WTC11 (cell line): ENCODE results near the gene ZNF107. TPM values are rescaled to one million over a fixed set of nuclear protein-coding genes. Genes with fewer than 3 reads are reported as not detected.

Source experiments
- ATAC-seq: fragments of 200-7000 bp; cut with Tn5 transposase; 2 replicates; pipeline ENCODE4 v1.10.0; 2021; ENCODE audit warnings: mild to moderate bottlenecking, moderate library complexity
- CTCF ChIA-PET: fragments of 300-600 bp; sonication (Branson Sonifier 250); formaldehyde crosslinking; loops from one replicate; lab custom pipeline; 2021; ENCODE audit warnings: antibody characterized with exemption; lab: Charles Lee
- POLR2A ChIA-PET: fragments of 350-600 bp; sonication (Branson Sonifier 250); formaldehyde crosslinking; loops from one replicate; lab custom pipeline; 2021; ENCODE audit warnings: antibody characterized with exemption; lab: Charles Lee
- DNase-seq: peaks from one replicate; pipeline ENCODE4 v3.0.0; 2021; ENCODE audit warnings: low spot score
- H3K27ac Mint-ChIP-seq: 2 replicates; pipeline ENCODE4 v1.8.0; 2021; ENCODE audit warnings: mixed read lengths
- H3K27me3 Mint-ChIP-seq: 2 replicates; pipeline ENCODE4 v1.8.0; 2021; ENCODE audit warnings: low read depth, mild to moderate bottlenecking, moderate library complexity, mixed read lengths
- H3K36me3 Mint-ChIP-seq: 2 replicates; pipeline ENCODE4 v1.8.0; 2021; ENCODE audit warnings: mixed read lengths
- H3K4me1 Mint-ChIP-seq: 2 replicates; pipeline ENCODE4 v1.8.0; 2022; ENCODE audit warnings: mixed read lengths
- H3K4me3 Mint-ChIP-seq: 2 replicates; pipeline ENCODE4 v1.8.0; 2021; ENCODE audit warnings: mild to moderate bottlenecking, moderate library complexity, mixed read lengths
- H3K9me3 Mint-ChIP-seq: 2 replicates; pipeline ENCODE4 v1.8.0; 2021; ENCODE audit warnings: mixed read lengths
- ATF1 ChIP-seq: sonication (generic); formaldehyde crosslinking; IDR thresholded peaks from 2 replicates; pipeline ENCODE4 v1.8.1; 2023; ENCODE audit warnings: mild to moderate bottlenecking, moderate library complexity, missing genetic modification reagents
- ATF2 ChIP-seq: sonication (generic); formaldehyde crosslinking; IDR thresholded peaks from 2 replicates; pipeline ENCODE4 v1.8.1; 2022; ENCODE audit warnings: low read depth, missing genetic modification reagents, borderline replicate concordance
- ATF6 ChIP-seq: sonication (generic); formaldehyde crosslinking; IDR thresholded peaks from 2 replicates; pipeline ENCODE4 v1.8.1; 2023; ENCODE audit warnings: mild to moderate bottlenecking, missing genetic modification reagents
- CREB1 ChIP-seq: sonication (generic); formaldehyde crosslinking; IDR thresholded peaks from 2 replicates; pipeline ENCODE4 v1.8.0; 2023; ENCODE audit warnings: mild to moderate bottlenecking, missing genetic modification reagents
- CREM ChIP-seq: sonication (generic); formaldehyde crosslinking; IDR thresholded peaks from 2 replicates; pipeline ENCODE4 v1.8.1; 2022; ENCODE audit warnings: mild to moderate bottlenecking, missing genetic modification reagents, moderate library complexity
- E2F4 ChIP-seq: sonication (generic); formaldehyde crosslinking; IDR thresholded peaks from 2 replicates; pipeline ENCODE4 v1.8.1; 2022; ENCODE audit warnings: low read depth, mild to moderate bottlenecking, moderate library complexity, missing genetic modification reagents, borderline replicate concordance
- EMX1 ChIP-seq: fragments of 250-450 bp; sonication (Bioruptor Pico); IDR thresholded peaks from 2 replicates; pipeline ENCODE4 v1.8.0; 2021; ENCODE audit warnings: mild to moderate bottlenecking
- ERG ChIP-seq: fragments of 250-450 bp; sonication (Bioruptor Pico); IDR thresholded peaks from 2 replicates; pipeline ENCODE4 v1.8.0; 2021; ENCODE audit warnings: mild to moderate bottlenecking
- ESRRA ChIP-seq: sonication (generic); formaldehyde crosslinking; IDR thresholded peaks from 2 replicates; pipeline ENCODE4 v1.8.1; 2022; ENCODE audit warnings: mild to moderate bottlenecking, missing genetic modification reagents, borderline replicate concordance
- ETV6 ChIP-seq: sonication (generic); formaldehyde crosslinking; IDR thresholded peaks from 2 replicates; pipeline ENCODE4 v1.8.1; 2022; ENCODE audit warnings: mild to moderate bottlenecking, missing genetic modification reagents
- GRHL2 ChIP-seq: fragments of 250-450 bp; sonication (Bioruptor Pico); IDR thresholded peaks from 2 replicates; pipeline ENCODE4 v1.8.0; 2022; ENCODE audit warnings: mild to moderate bottlenecking, moderate library complexity; ENCODE audit not compliant: insufficient replicate concordance, severe bottlenecking
- MXD4 ChIP-seq: fragments of 250-450 bp; sonication (Bioruptor Pico); IDR thresholded peaks from 2 replicates; pipeline ENCODE4 v1.8.0; 2021; ENCODE audit warnings: mild to moderate bottlenecking, moderate library complexity, borderline replicate concordance
- NFYB ChIP-seq: sonication (generic); formaldehyde crosslinking; conservative IDR thresholded peaks from 2 replicates; pipeline ENCODE4 v1.8.0; 2022; ENCODE audit warnings: low read depth, missing genetic modification reagents
- OVOL2 ChIP-seq: fragments of 250-450 bp; sonication (Bioruptor Pico); IDR thresholded peaks from 2 replicates; pipeline ENCODE4 v1.9.0; 2021; ENCODE audit warnings: mild to moderate bottlenecking, borderline replicate concordance
- RELA ChIP-seq: sonication (generic); formaldehyde crosslinking; IDR thresholded peaks from 2 replicates; pipeline ENCODE4 v1.8.1; 2022; ENCODE audit warnings: missing genetic modification reagents, mild to moderate bottlenecking, borderline replicate concordance
- SOX15 ChIP-seq: fragments of 250-450 bp; sonication (Bioruptor Pico); IDR thresholded peaks from 2 replicates; pipeline ENCODE4 v1.9.0; 2021; ENCODE audit warnings: mild to moderate bottlenecking
- ZMAT4 ChIP-seq: fragments of 250-450 bp; sonication (Bioruptor Pico); IDR thresholded peaks from 2 replicates; pipeline ENCODE4 v1.9.0; 2021; ENCODE audit warnings: mild to moderate bottlenecking
- ZNF121 ChIP-seq: sonication (generic); formaldehyde crosslinking; IDR thresholded peaks from 2 replicates; pipeline ENCODE4 v1.8.0; 2023; ENCODE audit warnings: missing genetic modification reagents
- ZNF416 ChIP-seq: fragments of 250-450 bp; sonication (Bioruptor Pico); IDR thresholded peaks from 2 replicates; pipeline ENCODE4 v1.9.0; 2021; ENCODE audit warnings: mild to moderate bottlenecking, inconsistent platforms
- ZNF671 ChIP-seq: fragments of 250-450 bp; sonication (Bioruptor Pico); IDR thresholded peaks from 2 replicates; pipeline ENCODE4 v1.8.0; 2021; ENCODE audit warnings: mild to moderate bottlenecking
- total RNA-seq: library from RNA; stranded (reverse); gene quantifications from 3 replicates; pipeline ENCODE4 v1.2.3, GENCODE V29; 2021
- TF ChIP-seq, protein P1 (sequence below): sonication (generic); formaldehyde crosslinking; IDR thresholded peaks from 2 replicates; pipeline ENCODE4 v1.8.0; 2022; ENCODE audit warnings: mild to moderate bottlenecking, missing genetic modification reagents
- TF ChIP-seq, protein P2 (sequence below): sonication (generic); formaldehyde crosslinking; IDR thresholded peaks from 2 replicates; pipeline ENCODE4 v1.8.1; 2023; ENCODE audit warnings: mild to moderate bottlenecking, missing genetic modification reagents, moderate library complexity
- TF ChIP-seq, protein P3 (sequence below): fragments of 250-450 bp; sonication (Bioruptor Pico); IDR thresholded peaks from 2 replicates; pipeline ENCODE4 v1.9.0; 2021; ENCODE audit warnings: moderate library complexity, mild to moderate bottlenecking, inconsistent platforms, borderline replicate concordance

The ZNF107 gene
- total RNA-seq, 1 experiment from 2014 or later: 14.7 TPM

GRCh38 chr7:64729089-64729848, 63.3 kb downstream of the ZNF107 start:
- Mint-ChIP-seq H3K9me3 (peaks cover 67% of the 10 kb centered on the region), H3K4me3 (no peak overlapping the region), H3K27ac (no peak overlapping the region), H3K4me1 (no peaks in the 10 kb centered on the region), H3K36me3 (peaks cover 56% of the 10 kb centered on the region), H3K27me3 (peaks cover 12% of the 10 kb centered on the region)
- no peak for DNase-seq
- ChIA-PET POLR2A (no interaction called here), CTCF (no interaction called here)
- no peak for ATAC-seq
- TF ChIP-seq, protein P1, sequence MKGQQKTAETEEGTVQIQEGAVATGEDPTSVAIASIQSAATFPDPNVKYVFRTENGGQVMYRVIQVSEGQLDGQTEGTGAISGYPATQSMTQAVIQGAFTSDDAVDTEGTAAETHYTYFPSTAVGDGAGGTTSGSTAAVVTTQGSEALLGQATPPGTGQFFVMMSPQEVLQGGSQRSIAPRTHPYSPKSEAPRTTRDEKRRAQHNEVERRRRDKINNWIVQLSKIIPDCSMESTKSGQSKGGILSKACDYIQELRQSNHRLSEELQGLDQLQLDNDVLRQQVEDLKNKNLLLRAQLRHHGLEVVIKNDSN (CRISPR knock-in tag): no peak
- no peak for TF ChIP-seq NFYB (CRISPR knock-in tag)
- no peak for TF ChIP-seq ZNF416 (CRISPR knock-in tag)

- ATAC-seq (no peak), DNase-seq (no peak)
- CTCF ChIA-PET: no interaction called here
- Mint-ChIP-seq H3K27ac (no peak overlapping the region), H3K27me3 (peaks cover 5% of the 10 kb centered on the region), H3K36me3 (peaks cover 45% of the 10 kb centered on the region), H3K4me1 (no peaks in the 10 kb centered on the region), H3K9me3 (peaks cover 47% of the 10 kb centered on the region), H3K4me3 (no peak overlapping the region)
- POLR2A ChIA-PET: no interaction called here
- TF ChIP-seq RELA (CRISPR knock-in tag): no peak
- TF ChIP-seq SOX15 (CRISPR knock-in tag): no peak
- TF ChIP-seq GRHL2 (CRISPR knock-in tag): no peak
- TF ChIP-seq ZMAT4 (CRISPR knock-in tag): no peak
- no peak for TF ChIP-seq MXD4
Measured at GRCh38 chr7:64733550-64734240, 67.8 kb downstream of the ZNF107 start.

- Mint-ChIP-seq H3K36me3 (peaks cover 34% of the 10 kb centered on the region), H3K4me3 (no peak overlapping the region), H3K9me3 (peaks cover 32% of the 10 kb centered on the region), H3K27me3 (peaks cover 4% of the 10 kb centered on the region), H3K27ac (no peak overlapping the region), H3K4me1 (no peaks in the 10 kb centered on the region)
- POLR2A ChIA-PET: no interaction called here
- CTCF ChIA-PET: no interaction called here
- DNase-seq: no peak
- no peak for ATAC-seq
- TF ChIP-seq ATF6 (CRISPR knock-in tag) (no peak), RELA (CRISPR knock-in tag) (no peak), ZNF671 (CRISPR knock-in tag) (no peak), ZNF121 (no peak), ATF1 (CRISPR knock-in tag) (no peak), E2F4 (no peak), ETV6 (no peak), OVOL2 (no peak), CREM (CRISPR knock-in tag) (no peak), ATF2 (no peak), ERG (CRISPR knock-in tag) (no peak), ESRRA (no peak), EMX1 (CRISPR knock-in tag) (no peak), CREB1 (CRISPR knock-in tag) (no peak)
- TF ChIP-seq, protein P2, sequence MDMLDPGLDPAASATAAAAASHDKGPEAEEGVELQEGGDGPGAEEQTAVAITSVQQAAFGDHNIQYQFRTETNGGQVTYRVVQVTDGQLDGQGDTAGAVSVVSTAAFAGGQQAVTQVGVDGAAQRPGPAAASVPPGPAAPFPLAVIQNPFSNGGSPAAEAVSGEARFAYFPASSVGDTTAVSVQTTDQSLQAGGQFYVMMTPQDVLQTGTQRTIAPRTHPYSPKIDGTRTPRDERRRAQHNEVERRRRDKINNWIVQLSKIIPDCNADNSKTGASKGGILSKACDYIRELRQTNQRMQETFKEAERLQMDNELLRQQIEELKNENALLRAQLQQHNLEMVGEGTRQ (CRISPR knock-in tag): no peak
- TF ChIP-seq, protein P3, sequence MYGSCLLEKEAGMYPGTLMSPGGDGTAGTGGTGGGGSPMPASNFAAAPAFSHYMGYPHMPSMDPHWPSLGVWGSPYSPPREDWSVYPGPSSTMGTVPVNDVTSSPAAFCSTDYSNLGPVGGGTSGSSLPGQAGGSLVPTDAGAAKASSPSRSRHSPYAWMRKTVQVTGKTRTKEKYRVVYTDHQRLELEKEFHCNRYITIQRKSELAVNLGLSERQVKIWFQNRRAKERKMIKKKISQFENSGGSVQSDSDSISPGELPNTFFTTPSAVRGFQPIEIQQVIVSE (CRISPR knock-in tag): no peak
Measured at GRCh38 chr7:64736575-64736974, 70.6 kb downstream of the ZNF107 start.
